Sciatic nerve (tissue), 2 donors: ENCODE data around the gene LLGL1. TPM values are rescaled to one million over a fixed set of nuclear protein-coding genes. Genes with fewer than 3 reads are reported as not detected.
A peak's percentile ranks its signal among the peaks of the same experiment; 100 is the strongest.

ENCODE experiments used
- ATAC-seq: fragments of 200-7000 bp; cut with Tn5 transposase; one replicate; pipeline ENCODE4 v1.9.1; 2020; ENCODE audit warnings: mild to moderate bottlenecking, moderate library complexity
- DNase-seq: peaks from one replicate; pipeline ENCODE4 v3.0.0-alpha.2; 2020; ENCODE audit warnings: low spot score
- intact Hi-C: fragments of 100-400 bp; cut with DNase I; formaldehyde crosslinking; loops from one replicate; pipeline ENCODE4 v1.14.2; 2022
- total RNA-seq: library from RNA; stranded (reverse); fragmentation: NEBNext Ultra II Directional; extraction: Animal tissue kit (Norgen Biotek cat#: 25700); gene quantifications from one replicate; pipeline ENCODE4 v1.2.1, GENCODE V29; 2021
- donor health status: DM: no; HTN: no; CAD: no.
- donor health status: DM: no; HTN: no; CAD: no.

The LLGL1 gene
- total RNA-seq, result 21.4 TPM

GRCh38 chr17:18225121-18225641, at the start of gene LLGL1:
Gene LLGL1, plus strand, starts transcription at chr17:18225635. Its CDS starts 48 bp downstream, at chr17:18225683.
- DNase-seq, result peak; percentile 97
- intact Hi-C loops, result no loop called here
- peak; percentile 97 for ATAC-seq

- ATAC-seq (peak; percentile 49), DNase-seq (no peak)
- intact Hi-C loops, result no loop called here
Measured at GRCh38 chr17:18176176-18176575, 49.3 kb upstream of the LLGL1 start.

- intact Hi-C loops, result no loop called here
- DNase-seq, result no peak
- no peak for ATAC-seq
Measured at GRCh38 chr17:18177133-18177532, 48.3 kb upstream of the LLGL1 start.

GRCh38 chr17:18177722-18178121, 47.7 kb upstream of the LLGL1 start:
- ATAC-seq, result no peak
- intact Hi-C loops, result no loop called here
- no peak for DNase-seq

GRCh38 chr17:18179196-18179595, 46.2 kb upstream of the LLGL1 start:
- ATAC-seq (no peak), DNase-seq (no peak)
- intact Hi-C loops, result no loop called here

- ATAC-seq, result no peak
- intact Hi-C loops, result no loop called here
- DNase-seq, result no peak
Measured at GRCh38 chr17:18179804-18180203, 45.6 kb upstream of the LLGL1 start.

GRCh38 chr17:18181358-18181757, 44.1 kb upstream of the LLGL1 start:
- intact Hi-C loops, result no loop called here
- ATAC-seq, result no peak
- no peak for DNase-seq

- DNase-seq (no peak), ATAC-seq (no peak)
- intact Hi-C loops, result no loop called here
Measured at GRCh38 chr17:18182110-18182977, 43.1 kb upstream of the LLGL1 start.

GRCh38 chr17:18182978-18183333, 42.5 kb upstream of the LLGL1 start:
- peak; percentile 94 for DNase-seq
- intact Hi-C loops, result no loop called here
- peak; percentile 78 for ATAC-seq

GRCh38 chr17:18183334-18184142, 41.9 kb upstream of the LLGL1 start, which contains the start of gene ALKBH5:
Gene ALKBH5, plus strand, starts transcription at chr17:18183828. Its CDS starts 416 bp downstream, at chr17:18184244.
- DNase-seq (peak; percentile 96), ATAC-seq (peak; percentile 96)
- intact Hi-C loops, result no loop called here

GRCh38 chr17:18184143-18185031, 41.0 kb upstream of the LLGL1 start:
- no peak for ATAC-seq
- intact Hi-C loops, result no loop called here

GRCh38 chr17:18185391-18185790, 40.0 kb upstream of the LLGL1 start:
- ATAC-seq (no peak), DNase-seq (no peak)
- intact Hi-C loops, result no loop called here

More at GRCh38 chr17:18184143-18185031, 41.0 kb upstream of the LLGL1 start:
- peak; percentile 76 for DNase-seq

- DNase-seq, result no peak
- ATAC-seq, result no peak
- intact Hi-C loops, result no loop called here
Measured at GRCh38 chr17:18185832-18186626, 39.4 kb upstream of the LLGL1 start.

- ATAC-seq (no peak), DNase-seq (no peak)
- intact Hi-C loops, result no loop called here
Measured at GRCh38 chr17:18186627-18186982, 38.8 kb upstream of the LLGL1 start.

- intact Hi-C loops, result no loop called here
- DNase-seq (no peak), ATAC-seq (no peak)
Measured at GRCh38 chr17:18187226-18187625, 38.2 kb upstream of the LLGL1 start.

GRCh38 chr17:18187821-18188761, 37.3 kb upstream of the LLGL1 start:
- ATAC-seq, result no peak
- intact Hi-C loops, result no loop called here
- DNase-seq, result no peak

- ATAC-seq, result no peak
- intact Hi-C loops, result no loop called here
Measured at GRCh38 chr17:18190628-18191235, 34.7 kb upstream of the LLGL1 start.

More at GRCh38 chr17:18190628-18191235, 34.7 kb upstream of the LLGL1 start:
- no peak for DNase-seq
